H1 (cell line): Measurements from ENCODE around the gene JAK2. TPM values are rescaled to one million over a fixed set of nuclear protein-coding genes. Genes with fewer than 3 reads are reported as not detected.

ENCODE experiments used
- CTCF ChIA-PET: fragments of 300-600 bp; sonication (Branson Sonifier 250); formaldehyde crosslinking; loops from one replicate; lab custom pipeline; 2021; ENCODE audit not compliant: partially characterized antibody; lab: Charles Lee
- POLR2A ChIA-PET: fragments of 300-600 bp; sonication (Branson Sonifier 250); formaldehyde crosslinking; loops from one replicate; lab custom pipeline; 2021; ENCODE audit warnings: inconsistent platforms; ENCODE audit not compliant: partially characterized antibody; lab: Charles Lee
- DNase-seq, 2 experiments: peaks; one replicate each; pipeline versions ENCODE4 v3.0.0 to v3.0.0-alpha.2; 2010 to 2022; ENCODE audit warnings: low spot score in 2 of 2, low read depth in 1 of 2, mixed read lengths in 1 of 2
- FAIRE-seq: peaks from 2 replicates; lab custom pipeline; 2011; peaks lifted over from hg19 to GRCh38; lab: Jason Lieb, UNC
- H2AFZ ChIP-seq: 2 replicates; pipeline ENCODE4 v1.8.1; 2012; ENCODE audit warnings: low read length, inconsistent platforms
- H2AK5ac ChIP-seq: 2 replicates; pipeline ENCODE4 v1.6.1; 2013; ENCODE audit warnings: low read depth, low read length
- H2BK120ac ChIP-seq: replicated peaks from 2 replicates; pipeline ENCODE3; 2013; ENCODE audit warnings: low read depth, low read length, inconsistent platforms
- H2BK12ac ChIP-seq: 2 replicates; pipeline ENCODE4 v1.6.1; 2013; ENCODE audit warnings: low read depth, low read length
- H2BK15ac ChIP-seq: 2 replicates; pipeline ENCODE4 v1.6.1; 2013; ENCODE audit warnings: low read length
- H2BK20ac ChIP-seq: 2 replicates; pipeline ENCODE4 v1.6.1; 2013; ENCODE audit warnings: low read length
- H2BK5ac ChIP-seq: 2 replicates; pipeline ENCODE4 v1.6.1; 2013; ENCODE audit warnings: low read depth, low read length
- H3K14ac ChIP-seq: 2 replicates; pipeline ENCODE4 v1.6.1; 2013; ENCODE audit warnings: inconsistent platforms; ENCODE audit not compliant: insufficient read length
- H3K18ac ChIP-seq: 2 replicates; pipeline ENCODE4 v1.6.1; 2013; ENCODE audit warnings: low read length; ENCODE audit errors: extremely low read depth
- H3K23ac ChIP-seq: 2 replicates; pipeline ENCODE4 v1.6.1; 2013; ENCODE audit warnings: inconsistent platforms; ENCODE audit not compliant: insufficient read length
- H3K23me2 ChIP-seq: 2 replicates; pipeline ENCODE4 v1.6.1; 2013; ENCODE audit warnings: low read depth, low read length
- H3K27ac ChIP-seq: 2 replicates; pipeline ENCODE4 v1.6.1; 2011; ENCODE audit warnings: low read depth, low read length, inconsistent platforms
- H3K27me3 ChIP-seq, 4 experiments: replicated peaks in 1 of 4; 1 replicate in 1 of 4; 2 replicates in 3 of 4; pipeline versions ENCODE4 v1.6.1 to v1.8.1; 2011 to 2013; ENCODE audit warnings: low read length in 3 of 4, mild to moderate bottlenecking in 3 of 4, inconsistent platforms in 2 of 4, mixed read lengths in 2 of 4, moderate library complexity in 1 of 4; ENCODE audit not compliant: control insufficient read depth in 3 of 4, insufficient read depth in 3 of 4; ENCODE audit errors: extremely low read depth in 1 of 4
- H3K36me3 ChIP-seq, 4 experiments: 2 replicates each; pipeline versions ENCODE4 v1.6.1 to v1.8.1; 2011 to 2013; ENCODE audit warnings: mild to moderate bottlenecking in 4 of 4, low read length in 3 of 4, moderate library complexity in 2 of 4, control low read depth in 1 of 4, inconsistent platforms in 1 of 4; ENCODE audit not compliant: insufficient read depth in 4 of 4, control insufficient read depth in 2 of 4
- H3K4ac ChIP-seq: replicated peaks from 2 replicates; pipeline ENCODE3; 2013; ENCODE audit warnings: low read length, low read depth, mixed read lengths, inconsistent platforms; ENCODE audit not compliant: insufficient read length
- H3K4me1 ChIP-seq, 4 experiments: replicated peaks in 1 of 4; 1 replicate in 1 of 4; 2 replicates in 3 of 4; pipeline versions ENCODE4 v1.6.1 to v1.8.1; 2011 to 2013; ENCODE audit warnings: low read length in 3 of 4, inconsistent platforms in 2 of 4, mixed read lengths in 1 of 4; ENCODE audit not compliant: insufficient read depth in 4 of 4, control insufficient read depth in 3 of 4
- H3K4me2 ChIP-seq, 2 experiments: 2 replicates each; pipeline versions ENCODE4 v1.6.1 to v1.8.1; 2011 to 2013; ENCODE audit warnings: low read depth in 2 of 2, low read length in 2 of 2, control low read depth in 1 of 2, inconsistent platforms in 1 of 2, mild to moderate bottlenecking in 1 of 2; ENCODE audit not compliant: insufficient read depth in 1 of 2
- H3K4me3 ChIP-seq, 4 experiments: fragments of 200-600, 300-600 bp in 1 of 4; sonication (generic), shearing (Covaris generic), sonication (Bioruptor Twin) in 1 of 4; 2 replicates each; pipeline versions ENCODE4 v1.5.1 to v1.8.1; 2011 to 2016; ENCODE audit warnings: low read length in 4 of 4, low read depth in 3 of 4, control low read depth in 2 of 4, inconsistent platforms in 2 of 4, mild to moderate bottlenecking in 2 of 4, mixed read lengths in 1 of 4, moderate library complexity in 1 of 4; ENCODE audit not compliant: insufficient read depth in 2 of 4; ENCODE audit errors: extremely low read depth in 1 of 4
- H3K56ac ChIP-seq: replicated peaks from 2 replicates; pipeline ENCODE3; 2013; ENCODE audit warnings: low read depth, mild to moderate bottlenecking, mixed read lengths, low read length, inconsistent platforms; ENCODE audit not compliant: insufficient read length
- H3K79me1 ChIP-seq: 2 replicates; pipeline ENCODE4 v1.6.1; 2013; ENCODE audit warnings: low read depth, low read length, control low read depth
- H3K79me2 ChIP-seq, 2 experiments: 2 replicates each; pipeline versions ENCODE4 v1.6.1 to v1.8.1; 2012 to 2013; ENCODE audit warnings: low read length in 2 of 2, mild to moderate bottlenecking in 2 of 2, inconsistent platforms in 1 of 2; ENCODE audit not compliant: insufficient read depth in 2 of 2, control insufficient read depth in 1 of 2
- H3K9ac ChIP-seq, 4 experiments: replicated peaks in 1 of 4; 1 replicate in 1 of 4; 2 replicates in 3 of 4; pipeline versions ENCODE4 v1.6.1 to v1.8.1; 2011 to 2013; ENCODE audit warnings: low read depth in 3 of 4, low read length in 3 of 4, control low read depth in 2 of 4, mild to moderate bottlenecking in 2 of 4, moderate library complexity in 2 of 4, inconsistent platforms in 1 of 4; ENCODE audit errors: extremely low read depth in 1 of 4
- H3K9me3 ChIP-seq, 2 experiments: 2 replicates each; pipeline versions ENCODE4 v1.6.1 to v1.8.1; 2012 to 2013; ENCODE audit warnings: mild to moderate bottlenecking in 2 of 2, moderate library complexity in 2 of 2, control low read depth in 1 of 2, inconsistent platforms in 1 of 2, low read depth in 1 of 2, low read length in 1 of 2, mixed read lengths in 1 of 2; ENCODE audit not compliant: insufficient read depth in 2 of 2
- H4K20me1 ChIP-seq, 2 experiments: replicated peaks in 1 of 2; 2 replicates each; pipeline versions ENCODE3 to v1.8.1; 2011 to 2013; ENCODE audit warnings: inconsistent platforms in 2 of 2, low read length in 2 of 2, mild to moderate bottlenecking in 1 of 2; ENCODE audit not compliant: insufficient read depth in 2 of 2, control insufficient read depth in 1 of 2
- H4K5ac ChIP-seq: 2 replicates; pipeline ENCODE4 v1.6.1; 2013; ENCODE audit warnings: low read length, low read depth, mixed read lengths, inconsistent platforms; ENCODE audit not compliant: insufficient read length
- H4K8ac ChIP-seq: 2 replicates; pipeline ENCODE4 v1.8.0; 2013; ENCODE audit warnings: mild to moderate bottlenecking, moderate library complexity, low read length, inconsistent platforms; ENCODE audit not compliant: insufficient read depth; ENCODE audit errors: extremely low read depth
- H4K91ac ChIP-seq: replicated peaks from 2 replicates; pipeline ENCODE3; 2013; ENCODE audit warnings: low read length, mixed read lengths, inconsistent platforms; ENCODE audit not compliant: insufficient read length
- CHD1 ChIP-seq: IDR thresholded peaks from 2 replicates; pipeline ENCODE4 v1.6.1; 2012; ENCODE audit warnings: low read depth, low read length, improper control_type of control experiment
- WGBS, 2 experiments: shearing (Covaris generic) in 1 of 2; methylation state at CpG; one replicate each; pipeline versions ENCODE4 v1.1.6 to v1.1.7; 2013 to 2015; ENCODE audit warnings: low lambda C conversion rate in 2 of 2, mixed read lengths in 2 of 2, inconsistent platforms in 1 of 2, low coverage in 1 of 2, missing lambda C conversion rate in 1 of 2; ENCODE audit not compliant: insufficient replicate concordance in 2 of 2, insufficient coverage in 1 of 2, insufficient read length in 1 of 2; ENCODE audit errors: extremely low coverage in 1 of 2, missing lambda C conversion rate in 1 of 2; 5-methylcytosine and 5-hydroxymethylcytosine counted together
- polyA plus RNA-seq, 7 experiments: library from polyadenylated mRNA; depleted of rRNA in 3 of 7; stranded (reverse) in 5 of 7; unstranded in 2 of 7; fragments of >200 nt in 5 of 7; fragments of 200-250 nt in 2 of 7; gene quantifications; 1 replicate in 5 of 7; 2 replicates in 1 of 7; 4 replicates in 1 of 7; pipeline versions ENCODE4 v1.2.1 to v1.2.3, GENCODE V29; 2011 to 2013; ENCODE audit warnings: missing spikeins in 2 of 7, mixed read lengths in 2 of 7
- total RNA-seq: library from RNA; stranded (reverse); fragmentation: NEBNext Ultra II Directional; extraction: Animal tissue kit (Norgen Biotek cat#: 25700); gene quantifications from 2 replicates; pipeline ENCODE4 v1.2.1, GENCODE V29; 2021

The JAK2 gene
- total and polyA plus RNA-seq, 2 of the 8 experiments (the other 6 are each of a cell fraction or from before 2014, with no cell fraction given), result 0.50 to 2.1 TPM

DNA sequence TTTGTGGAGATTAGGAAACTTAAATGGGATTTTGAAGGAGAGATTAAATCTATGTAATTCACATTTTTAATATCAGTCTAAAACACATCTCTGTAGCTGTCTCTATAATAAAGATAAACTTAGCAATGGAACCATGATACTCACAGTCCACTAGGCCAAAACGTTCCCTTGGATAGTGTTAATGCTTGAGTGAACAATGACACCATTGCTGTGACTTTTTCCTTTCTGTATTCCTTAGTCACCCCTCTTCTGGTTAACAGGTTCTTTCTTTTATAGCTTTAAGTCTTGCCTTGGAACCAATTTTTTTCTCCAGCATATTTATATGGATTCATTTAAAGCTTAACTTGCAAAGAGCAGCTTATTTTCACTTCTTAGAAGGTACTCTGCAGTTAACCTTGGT is 137.0 kb downstream of the JAK2 start:
- DNase-seq (no peak), FAIRE-seq (no peak)
- Histone ChIP-seq H2BK12ac (no peak overlapping the region), H2BK120ac (no peak overlapping the region), H3K4me1 (no peaks in the 10 kb centered on the region), H3K9ac (no peak overlapping the region), H3K27ac (no peak overlapping the region), H3K79me2 (no peaks in the 10 kb centered on the region), H3K27me3 (no peaks in the 10 kb centered on the region), H4K91ac (no peak overlapping the region), H3K18ac (no peak overlapping the region), H4K20me1 (no peaks in the 10 kb centered on the region), H3K14ac (no peak overlapping the region), H3K9me3 (no peaks in the 10 kb centered on the region), H3K36me3 (no peaks in the 10 kb centered on the region), H3K23me2 (no peaks in the 10 kb centered on the region), H3K4me3 (no peak overlapping the region), H3K4ac (no peak overlapping the region), H2BK15ac (no peak overlapping the region), H3K23ac (no peak overlapping the region), H3K4me2 (no peak overlapping the region), H2AFZ (no peak overlapping the region), H3K56ac (no peak overlapping the region), H3K79me1 (no peaks in the 10 kb centered on the region), H2BK5ac (no peak overlapping the region), H4K5ac (no peak overlapping the region), H2BK20ac (no peak overlapping the region), H4K8ac (no peak overlapping the region), H2AK5ac (no peak overlapping the region)
- POLR2A ChIA-PET, result no interaction called here
- WGBS, 2 experiments, result 86% methylated on average over 1 of the region's 1 CpG; no CpG with 5 or more reads in 1 of the 2 experiments
- TF ChIP-seq CHD1, result no peak
- CTCF ChIA-PET, result no interaction called here
